ENCODE measurements around the gene RGS3.

The RGS3 gene

DNA sequence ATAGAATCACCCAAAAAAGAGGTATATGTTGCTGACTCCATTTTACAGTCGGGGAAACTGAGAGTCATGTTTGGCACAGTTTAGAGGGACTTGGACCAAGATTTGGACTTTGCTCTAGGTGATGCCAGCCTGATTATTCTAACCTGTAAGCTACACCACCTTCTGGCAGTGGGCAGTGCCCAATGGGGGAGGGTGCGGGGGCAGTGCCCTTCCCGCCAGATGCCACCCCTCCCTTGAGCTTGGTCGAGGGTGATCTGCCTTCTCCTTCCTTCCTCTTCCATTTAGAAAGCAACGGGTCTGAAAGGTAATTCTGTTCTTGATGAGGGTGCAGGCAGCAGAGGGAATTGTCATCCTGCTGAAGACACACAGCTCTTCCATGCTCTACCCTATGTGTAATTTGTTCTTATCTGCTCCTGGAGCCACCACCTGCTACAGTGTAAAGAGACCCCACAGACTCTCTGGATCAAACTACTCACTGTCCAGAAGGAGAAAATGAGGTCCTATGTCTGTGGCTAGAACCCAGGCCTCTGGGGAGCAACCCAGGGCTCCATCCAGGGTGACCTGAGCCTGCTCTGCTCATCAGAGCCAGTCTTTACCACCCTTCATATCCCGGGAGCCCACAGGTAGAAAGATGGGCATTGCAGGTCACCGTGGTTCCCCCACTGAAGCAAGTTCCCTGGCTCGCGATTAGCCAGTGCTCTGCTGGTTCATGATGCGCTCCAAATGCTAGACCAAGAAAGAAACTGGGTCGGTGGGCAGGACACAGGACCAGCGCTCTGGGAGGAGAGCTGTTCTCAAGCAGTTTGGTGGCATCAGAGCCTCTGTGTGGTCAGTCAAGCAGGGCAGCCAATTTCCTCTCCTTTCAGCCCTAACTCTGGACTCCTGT, 156.2 kb downstream of the RGS3 start:
- H3K4me1 ChIP-seq (ENCODE audit: control insufficient read depth, insufficient read depth, low read length), result peaks cover 65% of the 10 kb centered on the region
- no peaks in the 10 kb centered on the region for H3K36me3 ChIP-seq (ENCODE audit: insufficient read depth, low read length)
- H3K27me3 ChIP-seq (ENCODE audit: control insufficient read depth, insufficient read depth, low read length), result no peaks in the 10 kb centered on the region
- peak overlapping the region; percentile 47 for H3K4me3 ChIP-seq (ENCODE audit: low read length)
- peak overlapping the region; percentile 72 for H3K9ac ChIP-seq (ENCODE audit: low read depth, low read length)
- H3K4me2 ChIP-seq (ENCODE audit: low read length), result peak overlapping the region; percentile 58
- no peaks in the 10 kb centered on the region for H3K9me3 ChIP-seq (replicated peaks; ENCODE audit: low read length)

DNA sequence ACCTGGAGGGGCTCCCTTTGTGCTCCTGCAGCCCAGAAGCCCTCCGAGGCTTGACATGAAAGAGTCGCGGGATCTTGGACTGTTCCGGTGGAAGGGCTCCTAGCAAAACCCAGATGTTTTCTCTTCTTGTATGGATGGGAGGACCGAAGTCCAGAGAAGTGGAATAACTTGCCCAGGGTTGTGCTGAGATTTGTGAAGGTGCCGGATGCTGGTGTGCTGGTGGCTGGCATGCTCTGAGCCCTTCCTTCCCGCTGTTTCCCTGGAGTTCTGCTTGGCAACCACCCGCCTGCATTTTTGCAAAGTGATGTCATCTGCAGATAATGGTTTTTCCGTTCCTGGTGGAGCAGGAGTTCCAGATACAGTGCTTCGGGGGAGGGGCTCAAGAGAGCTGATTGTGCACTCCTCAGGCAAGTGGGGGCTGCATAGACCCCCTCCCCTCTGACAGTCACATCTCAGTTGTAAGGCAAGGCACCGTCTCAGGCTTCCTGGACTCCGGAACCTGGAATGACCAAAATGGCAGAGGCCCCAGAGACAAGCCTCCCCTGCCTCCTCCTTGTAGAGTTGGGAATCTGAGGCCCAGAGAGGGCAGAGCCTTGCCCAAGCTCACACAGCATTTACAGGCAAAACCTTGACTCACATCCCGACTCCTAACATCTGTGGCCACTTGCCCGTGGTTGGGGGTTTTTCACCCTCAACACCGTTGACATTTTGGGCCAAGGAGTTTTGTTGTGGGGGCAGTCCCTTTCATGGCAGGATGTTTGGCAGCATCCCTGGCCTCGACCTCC, 157.0 kb downstream of the RGS3 start:
- Histone ChIP-seq H3K9ac (ENCODE audit: low read depth, low read length) (peak overlapping the region; percentile 78), H3K9me3 (replicated peaks; ENCODE audit: low read length) (no peaks in the 10 kb centered on the region), H3K4me1 (ENCODE audit: control insufficient read depth, insufficient read depth, low read length) (peaks cover 65% of the 10 kb centered on the region), H3K4me3 (ENCODE audit: low read length) (peak overlapping the region; percentile 47), H3K4me2 (ENCODE audit: low read length) (peak overlapping the region; percentile 58), H3K36me3 (ENCODE audit: insufficient read depth, low read length) (no peaks in the 10 kb centered on the region), H3K27me3 (ENCODE audit: control insufficient read depth, insufficient read depth, low read length) (no peaks in the 10 kb centered on the region)

DNA sequence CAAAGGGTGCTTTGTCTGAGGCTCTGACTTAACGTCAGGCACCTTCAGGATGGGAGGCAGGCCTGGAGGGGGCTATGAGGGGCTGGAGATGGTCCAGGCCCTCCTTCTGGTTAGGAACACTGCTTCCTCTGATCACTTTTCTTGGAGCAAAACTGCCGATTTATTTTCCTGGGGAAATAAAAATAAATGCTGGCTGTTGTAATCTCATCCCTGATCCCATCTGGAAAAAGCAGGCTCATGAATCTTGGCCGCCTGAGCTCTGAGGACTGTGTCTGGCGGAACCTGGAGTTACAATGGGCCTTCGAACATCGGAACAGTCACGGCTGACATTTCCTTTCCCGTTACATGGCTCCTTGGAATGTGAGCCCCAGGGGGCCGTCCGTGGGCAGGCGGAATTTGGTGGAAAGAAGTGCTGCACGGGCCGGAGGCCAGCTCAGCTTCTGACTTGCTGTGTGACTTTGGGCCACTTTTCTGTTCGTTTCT, 157.8 kb downstream of the RGS3 start:
- H3K27me3 ChIP-seq (ENCODE audit: control insufficient read depth, insufficient read depth, low read length), result no peaks in the 10 kb centered on the region
- peak overlapping the region; percentile 78 for H3K9ac ChIP-seq (ENCODE audit: low read depth, low read length)
- H3K4me1 ChIP-seq (ENCODE audit: control insufficient read depth, insufficient read depth, low read length), result peaks cover 60% of the 10 kb centered on the region
- peak overlapping the region; percentile 11 for H3K4me3 ChIP-seq (ENCODE audit: low read length)
- no peaks in the 10 kb centered on the region for H3K9me3 ChIP-seq (replicated peaks; ENCODE audit: low read length)
- peak overlapping the region; percentile 58 for H3K4me2 ChIP-seq (ENCODE audit: low read length)
- H3K36me3 ChIP-seq (ENCODE audit: insufficient read depth, low read length), result no peaks in the 10 kb centered on the region

DNA sequence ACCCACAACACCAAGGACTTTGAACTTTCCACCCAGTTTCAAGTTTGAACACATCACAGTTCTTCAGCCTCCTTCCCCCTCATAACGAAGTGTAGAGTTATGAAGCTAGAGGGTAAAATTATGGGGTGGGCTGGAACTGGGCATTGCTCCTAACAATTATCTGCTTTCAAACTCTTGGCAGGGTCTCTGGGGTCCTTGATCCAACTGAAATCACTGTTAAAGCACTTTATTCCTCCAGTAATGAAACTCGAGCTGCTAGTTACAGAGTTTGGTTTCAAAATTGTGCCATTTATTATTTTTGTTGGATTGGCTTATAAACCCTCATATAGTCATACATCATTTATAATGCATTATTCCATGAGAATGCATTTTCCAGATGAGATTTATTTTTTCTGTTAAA, 158.5 kb downstream of the RGS3 start:
- H3K4me3 ChIP-seq (ENCODE audit: low read length), result peak overlapping the region; percentile 11
- peaks cover 61% of the 10 kb centered on the region for H3K4me1 ChIP-seq (ENCODE audit: control insufficient read depth, insufficient read depth, low read length)
- H3K9ac ChIP-seq (ENCODE audit: low read depth, low read length), result peak overlapping the region; percentile 78
- no peaks in the 10 kb centered on the region for H3K36me3 ChIP-seq (ENCODE audit: insufficient read depth, low read length)
- no peaks in the 10 kb centered on the region for H3K27me3 ChIP-seq (ENCODE audit: control insufficient read depth, insufficient read depth, low read length)
- peak overlapping the region; percentile 58 for H3K4me2 ChIP-seq (ENCODE audit: low read length)
- H3K9me3 ChIP-seq (replicated peaks; ENCODE audit: low read length), result no peaks in the 10 kb centered on the region

DNA sequence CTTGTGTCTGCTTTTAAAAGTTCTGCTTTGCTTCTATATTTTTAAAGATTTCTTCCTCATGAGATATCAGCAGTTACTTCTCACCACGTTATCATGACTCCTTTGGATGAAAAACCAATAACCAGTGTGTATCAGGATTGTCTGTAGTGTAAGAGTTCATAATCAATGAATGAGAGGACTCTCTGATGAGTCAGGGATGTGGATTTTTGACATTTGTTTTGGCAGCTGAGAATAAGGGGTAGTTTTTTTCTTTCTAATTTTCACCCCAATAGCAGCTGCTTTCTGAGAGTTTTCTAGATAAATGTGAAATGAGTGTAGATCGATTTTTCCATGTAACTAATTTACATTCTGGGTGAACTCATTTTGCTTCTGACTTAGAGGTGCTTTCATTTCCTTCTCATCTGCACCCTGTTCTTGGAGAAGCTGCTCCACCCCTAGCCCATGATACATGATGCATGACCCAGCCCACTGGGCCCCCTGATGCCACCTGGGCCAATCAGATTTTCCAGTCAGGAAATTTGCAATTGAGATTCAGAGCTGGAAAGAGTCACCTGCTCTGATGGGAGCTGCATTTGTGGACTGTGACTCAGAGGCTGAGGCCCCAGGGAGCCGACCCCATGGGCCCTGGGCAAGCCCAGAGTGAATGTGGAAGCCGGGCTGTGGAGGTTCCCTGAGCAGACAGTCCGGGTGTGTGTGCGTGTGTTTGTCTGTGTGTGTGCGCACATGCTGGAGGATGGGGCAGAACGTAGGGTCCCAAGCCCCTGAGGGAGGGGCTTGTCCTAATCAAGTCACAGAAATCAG, 159.3 kb downstream of the RGS3 start:
- Histone ChIP-seq H3K4me2 (ENCODE audit: low read length) (peak overlapping the region; percentile 17), H3K4me1 (ENCODE audit: control insufficient read depth, insufficient read depth, low read length) (peaks cover 62% of the 10 kb centered on the region), H3K9me3 (replicated peaks; ENCODE audit: low read length) (no peaks in the 10 kb centered on the region), H3K27me3 (ENCODE audit: control insufficient read depth, insufficient read depth, low read length) (no peaks in the 10 kb centered on the region), H3K36me3 (ENCODE audit: insufficient read depth, low read length) (no peaks in the 10 kb centered on the region), H3K9ac (ENCODE audit: low read depth, low read length) (peak overlapping the region; percentile 78), H3K4me3 (ENCODE audit: low read length) (no peak overlapping the region)

DNA sequence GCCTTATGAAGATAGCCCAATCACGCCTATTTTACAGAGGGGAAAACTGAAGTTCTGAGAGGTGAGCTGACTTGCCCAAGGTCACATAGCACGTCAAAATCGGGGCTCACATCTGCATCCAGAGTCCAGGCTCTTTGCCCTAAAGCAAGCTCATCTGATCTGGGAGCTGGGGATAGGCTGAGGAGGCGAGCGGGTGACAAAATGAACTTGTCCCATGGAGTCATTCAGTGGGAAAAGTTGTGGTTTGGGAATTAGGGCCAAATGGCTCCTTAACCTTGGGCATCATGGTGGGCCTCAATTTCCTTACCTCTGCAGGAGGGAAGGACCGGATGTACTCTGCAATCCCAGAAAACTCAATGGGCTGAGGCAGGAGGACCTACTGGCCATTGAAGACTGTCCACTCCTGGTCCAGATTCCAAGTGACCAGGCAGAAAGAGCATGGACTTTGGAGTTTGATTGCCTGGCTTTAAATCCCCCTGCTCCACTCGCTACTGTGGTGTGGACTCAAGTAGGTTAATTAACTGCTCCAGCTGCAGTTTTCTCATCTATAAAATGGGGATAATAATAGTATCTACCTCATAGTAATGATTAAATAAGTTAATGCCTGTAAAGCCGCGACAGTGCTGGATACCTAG, 160.4 kb downstream of the RGS3 start:
- peaks cover 62% of the 10 kb centered on the region for H3K4me1 ChIP-seq (ENCODE audit: control insufficient read depth, insufficient read depth, low read length)
- no peaks in the 10 kb centered on the region for H3K9me3 ChIP-seq (replicated peaks; ENCODE audit: low read length)
- H3K27me3 ChIP-seq (ENCODE audit: control insufficient read depth, insufficient read depth, low read length), result no peaks in the 10 kb centered on the region
- no peaks in the 10 kb centered on the region for H3K36me3 ChIP-seq (ENCODE audit: insufficient read depth, low read length)
- no peak overlapping the region for H3K9ac ChIP-seq (ENCODE audit: low read depth, low read length)
- H3K4me2 ChIP-seq (ENCODE audit: low read length), result no peak overlapping the region
- no peak overlapping the region for H3K4me3 ChIP-seq (ENCODE audit: low read length)

DNA sequence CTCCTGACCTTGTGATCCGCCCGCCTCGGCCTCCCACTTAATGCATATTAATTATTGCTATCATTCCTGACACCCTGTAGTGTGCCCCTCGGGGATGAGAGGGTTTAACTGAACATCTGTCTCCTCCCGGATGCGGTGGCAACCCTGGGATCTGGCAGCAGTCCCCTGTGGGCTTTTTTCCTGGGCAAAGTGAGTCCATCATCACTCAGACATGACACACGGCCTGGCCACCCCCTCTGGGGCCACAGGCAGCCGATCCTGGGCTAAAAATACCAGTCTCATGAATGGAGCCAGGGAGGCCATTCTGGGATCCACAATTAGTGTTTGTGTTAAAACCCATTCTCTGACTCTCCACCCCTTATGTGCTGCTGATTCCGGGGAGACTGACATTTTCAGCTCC, 161.2 kb downstream of the RGS3 start:
- no peaks in the 10 kb centered on the region for H3K36me3 ChIP-seq (ENCODE audit: insufficient read depth, low read length)
- H3K4me2 ChIP-seq (ENCODE audit: low read length), result peak overlapping the region; percentile 64
- peak overlapping the region; percentile 42 for H3K4me3 ChIP-seq (ENCODE audit: low read length)
- no peaks in the 10 kb centered on the region for H3K27me3 ChIP-seq (ENCODE audit: control insufficient read depth, insufficient read depth, low read length)
- H3K9ac ChIP-seq (ENCODE audit: low read depth, low read length), result peak overlapping the region; percentile 77
- no peaks in the 10 kb centered on the region for H3K9me3 ChIP-seq (replicated peaks; ENCODE audit: low read length)
- H3K4me1 ChIP-seq (ENCODE audit: control insufficient read depth, insufficient read depth, low read length), result peaks cover 59% of the 10 kb centered on the region

DNA sequence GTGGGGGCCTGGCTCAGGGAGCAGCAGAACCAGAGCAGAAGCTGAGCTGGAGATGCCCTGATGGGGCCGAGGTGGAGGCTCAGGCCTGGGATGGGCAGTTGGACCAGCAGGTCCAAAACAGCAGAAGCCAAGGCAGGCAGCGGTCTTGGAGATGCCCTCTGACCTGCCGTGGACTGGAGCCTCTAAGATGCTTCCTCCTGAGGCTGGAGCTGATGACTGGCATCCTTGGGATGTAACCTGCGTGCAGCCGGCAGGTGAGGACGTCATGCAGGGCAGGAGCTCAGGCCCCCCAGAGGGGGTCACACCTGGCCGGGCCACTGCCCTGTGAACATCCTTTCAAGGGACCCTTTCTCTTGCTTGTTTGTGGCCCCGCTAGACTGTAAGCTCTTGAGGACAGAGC, 162.0 kb downstream of the RGS3 start:
- Histone ChIP-seq H3K4me2 (ENCODE audit: low read length) (no peak overlapping the region), H3K9me3 (replicated peaks; ENCODE audit: low read length) (no peaks in the 10 kb centered on the region), H3K9ac (ENCODE audit: low read depth, low read length) (peak overlapping the region; percentile 77), H3K4me3 (ENCODE audit: low read length) (no peak overlapping the region), H3K4me1 (ENCODE audit: control insufficient read depth, insufficient read depth, low read length) (peaks cover 51% of the 10 kb centered on the region), H3K36me3 (ENCODE audit: insufficient read depth, low read length) (no peaks in the 10 kb centered on the region), H3K27me3 (ENCODE audit: control insufficient read depth, insufficient read depth, low read length) (no peaks in the 10 kb centered on the region)

DNA sequence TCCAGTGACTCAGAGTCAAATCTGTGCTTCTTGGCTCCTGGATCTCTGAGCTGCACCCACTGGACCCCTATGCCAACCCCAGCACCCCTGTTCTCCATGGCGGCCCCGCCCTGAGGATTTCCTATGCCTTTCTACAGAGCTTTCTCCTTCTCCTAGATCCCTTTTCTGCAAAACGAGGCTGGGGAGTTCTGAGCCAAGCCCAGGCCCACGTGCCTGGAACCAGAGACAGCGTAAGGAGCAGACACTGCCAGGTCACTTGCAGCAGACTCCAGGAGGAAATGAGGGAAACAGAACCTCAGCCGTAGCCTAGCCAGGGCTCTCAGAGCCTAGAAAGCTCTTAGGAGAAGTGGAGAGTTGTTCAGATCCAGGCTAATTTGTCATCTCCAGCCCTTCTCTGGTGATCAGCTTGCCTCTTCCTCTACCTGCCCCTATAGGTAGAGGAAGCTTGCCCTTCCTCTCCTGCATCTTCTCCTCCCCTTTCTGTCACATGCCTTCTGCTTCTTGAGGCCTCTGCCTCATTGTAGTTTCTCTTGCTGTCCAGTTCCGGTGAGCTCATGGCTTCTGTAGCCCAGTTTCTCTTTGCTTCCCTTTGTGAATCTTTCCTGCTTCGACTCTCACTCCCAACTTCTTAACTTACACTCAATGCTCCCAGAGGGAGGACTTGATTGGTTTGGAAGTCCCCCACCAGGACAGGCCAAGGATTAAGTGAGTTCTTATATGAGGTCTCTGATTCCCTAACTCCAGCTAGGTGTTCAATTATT, 163.4 kb downstream of the RGS3 start:
- no peak overlapping the region for H3K4me3 ChIP-seq (ENCODE audit: low read length)
- peaks cover 43% of the 10 kb centered on the region for H3K4me1 ChIP-seq (ENCODE audit: control insufficient read depth, insufficient read depth, low read length)
- no peaks in the 10 kb centered on the region for H3K9me3 ChIP-seq (replicated peaks; ENCODE audit: low read length)
- no peak overlapping the region for H3K4me2 ChIP-seq (ENCODE audit: low read length)
- no peaks in the 10 kb centered on the region for H3K36me3 ChIP-seq (ENCODE audit: insufficient read depth, low read length)
- no peaks in the 10 kb centered on the region for H3K27me3 ChIP-seq (ENCODE audit: control insufficient read depth, insufficient read depth, low read length)
- no peak overlapping the region for H3K9ac ChIP-seq (ENCODE audit: low read depth, low read length)

DNA sequence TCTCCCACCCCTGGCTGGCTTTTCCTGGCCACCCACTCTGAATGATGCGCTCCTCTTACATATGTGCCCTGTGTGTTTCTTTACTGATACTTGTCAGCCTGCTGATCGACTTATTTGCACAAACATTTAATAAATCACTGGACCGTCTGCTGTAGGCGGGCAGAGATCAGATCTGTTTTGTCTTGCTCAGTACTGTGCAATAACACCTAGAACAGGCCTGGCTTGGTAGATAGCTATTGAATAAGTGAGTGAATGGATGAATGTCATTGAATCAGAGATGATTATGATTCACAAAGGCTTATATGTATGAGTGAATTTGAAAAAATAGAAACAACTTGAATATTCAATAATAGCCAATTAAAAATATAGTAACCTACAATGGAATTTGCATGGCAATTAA, 165.1 kb downstream of the RGS3 start:
- no peak overlapping the region for H3K4me3 ChIP-seq (ENCODE audit: low read length)
- no peak overlapping the region for H3K9ac ChIP-seq (ENCODE audit: low read depth, low read length)
- no peaks in the 10 kb centered on the region for H3K9me3 ChIP-seq (replicated peaks; ENCODE audit: low read length)
- peaks cover 39% of the 10 kb centered on the region for H3K4me1 ChIP-seq (ENCODE audit: control insufficient read depth, insufficient read depth, low read length)
- no peaks in the 10 kb centered on the region for H3K36me3 ChIP-seq (ENCODE audit: insufficient read depth, low read length)
- H3K27me3 ChIP-seq (ENCODE audit: control insufficient read depth, insufficient read depth, low read length), result no peaks in the 10 kb centered on the region
- H3K4me2 ChIP-seq (ENCODE audit: low read length), result no peak overlapping the region

Measured in skeletal muscle satellite cell (primary cell).